ENCODE measurements around the gene RCCD1. TPM values are rescaled to one million over a fixed set of nuclear protein-coding genes. Genes with fewer than 3 reads are reported as not detected.

Gene RCCD1
- total and polyA plus RNA-seq, 2 of the 8 experiments (the other 6 are each of a cell fraction or from before 2014, with no cell fraction given) = 9.9 to 18.8 TPM

DNA sequence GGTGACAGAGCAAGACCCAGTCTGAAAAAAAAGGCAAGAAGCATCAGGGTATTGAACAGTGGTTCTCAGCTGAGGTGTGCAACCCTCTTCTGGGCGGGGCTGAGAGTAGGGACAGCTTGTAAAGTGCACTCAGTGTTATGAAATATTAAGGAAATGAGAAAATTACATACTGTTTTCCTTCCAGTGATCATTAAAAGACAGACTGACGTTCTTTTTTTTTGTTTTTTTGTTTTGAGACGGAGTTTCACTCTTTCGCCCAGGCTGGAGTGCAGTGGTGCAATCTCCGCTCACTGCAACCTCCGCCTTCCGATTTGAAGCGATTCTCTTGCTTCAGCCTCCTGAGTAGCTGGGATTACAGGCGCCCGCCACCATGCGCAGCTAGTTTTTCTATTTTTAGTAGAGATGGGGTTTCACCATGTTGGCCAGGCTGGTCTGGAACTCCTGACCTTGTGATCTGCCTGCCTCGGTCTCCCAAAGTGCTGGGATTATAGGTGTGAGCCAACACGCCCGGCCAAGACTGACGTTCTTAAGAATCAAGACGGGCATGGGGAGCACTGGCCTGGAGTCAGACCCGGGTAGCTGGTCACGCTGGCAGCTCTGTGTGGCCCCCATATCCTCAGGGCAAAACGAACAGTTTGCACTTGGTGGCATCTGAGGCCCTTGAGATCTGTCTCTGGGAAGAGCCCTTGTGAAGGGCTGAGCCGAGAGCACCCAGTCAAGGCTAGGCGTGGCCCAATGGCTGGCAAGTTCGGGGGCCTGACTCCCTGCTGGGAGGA is 40.2 kb upstream of the RCCD1 start (continued):
- TF ChIP-seq CEBPB (IDR thresholded peaks at IDR 0.05; ENCODE audit: low read depth, low read length) = no peak
- TF ChIP-seq SRF (IDR thresholded peaks at IDR 0.05; ENCODE audit: low read depth, low read length) = no peak
- TF ChIP-seq, protein P1, sequence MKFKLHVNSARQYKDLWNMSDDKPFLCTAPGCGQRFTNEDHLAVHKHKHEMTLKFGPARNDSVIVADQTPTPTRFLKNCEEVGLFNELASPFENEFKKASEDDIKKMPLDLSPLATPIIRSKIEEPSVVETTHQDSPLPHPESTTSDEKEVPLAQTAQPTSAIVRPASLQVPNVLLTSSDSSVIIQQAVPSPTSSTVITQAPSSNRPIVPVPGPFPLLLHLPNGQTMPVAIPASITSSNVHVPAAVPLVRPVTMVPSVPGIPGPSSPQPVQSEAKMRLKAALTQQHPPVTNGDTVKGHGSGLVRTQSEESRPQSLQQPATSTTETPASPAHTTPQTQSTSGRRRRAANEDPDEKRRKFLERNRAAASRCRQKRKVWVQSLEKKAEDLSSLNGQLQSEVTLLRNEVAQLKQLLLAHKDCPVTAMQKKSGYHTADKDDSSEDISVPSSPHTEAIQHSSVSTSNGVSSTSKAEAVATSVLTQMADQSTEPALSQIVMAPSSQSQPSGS (IDR thresholded peaks at IDR 0.05; ENCODE audit: low read length) = no peak
- TF ChIP-seq RAD21 (IDR thresholded peaks at IDR 0.05 in 1 of 2, conservative IDR thresholded peaks at IDR 0.05 in 1 of 2; ENCODE audit: low read depth in 2 of 2, low read length in 2 of 2) = no peak
- TF ChIP-seq TEAD4 (IDR thresholded peaks at IDR 0.05; ENCODE audit: low read depth, low read length) = no peak
- TF ChIP-seq CBX5 (IDR thresholded peaks at IDR 0.05; ENCODE audit: low read depth, low read length) = no peak
- no peak for TF ChIP-seq GABPA (IDR thresholded peaks at IDR 0.05; ENCODE audit: borderline replicate concordance, insufficient read depth, low read length)
- TF ChIP-seq EZH2 (IDR thresholded peaks at IDR 0.05; ENCODE audit: low read depth, low read length, severe bottlenecking) = no peak

Data from H1 (cell line).